ENCODE data around the gene BGLAP.

BGLAP gene

DNA sequence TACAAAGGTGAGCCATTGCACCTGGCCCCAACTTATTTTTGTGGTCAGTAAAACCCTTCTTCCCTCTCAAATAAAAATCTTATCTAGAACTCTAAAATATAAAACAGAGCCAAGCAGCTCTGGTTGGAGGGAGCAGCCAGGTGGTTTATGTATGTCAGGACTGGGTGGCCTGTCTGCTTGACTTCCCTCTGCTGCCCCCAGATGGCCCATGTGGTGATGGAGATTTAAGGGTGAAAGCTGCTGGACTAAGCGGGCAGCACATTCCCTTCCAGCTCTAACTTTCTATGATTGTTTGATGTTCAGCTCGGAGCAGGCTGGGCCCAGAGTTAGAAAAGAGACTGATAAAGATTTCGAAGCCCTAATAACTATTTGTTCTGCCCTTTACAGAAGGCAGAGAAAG lies 17.8 kb downstream of the BGLAP start:
- DNase-seq = no peak

- DNase-seq = no peak
These were observed 18.9 kb downstream of the BGLAP start for GRCh38 chr1:156260896-156261295.

DNA sequence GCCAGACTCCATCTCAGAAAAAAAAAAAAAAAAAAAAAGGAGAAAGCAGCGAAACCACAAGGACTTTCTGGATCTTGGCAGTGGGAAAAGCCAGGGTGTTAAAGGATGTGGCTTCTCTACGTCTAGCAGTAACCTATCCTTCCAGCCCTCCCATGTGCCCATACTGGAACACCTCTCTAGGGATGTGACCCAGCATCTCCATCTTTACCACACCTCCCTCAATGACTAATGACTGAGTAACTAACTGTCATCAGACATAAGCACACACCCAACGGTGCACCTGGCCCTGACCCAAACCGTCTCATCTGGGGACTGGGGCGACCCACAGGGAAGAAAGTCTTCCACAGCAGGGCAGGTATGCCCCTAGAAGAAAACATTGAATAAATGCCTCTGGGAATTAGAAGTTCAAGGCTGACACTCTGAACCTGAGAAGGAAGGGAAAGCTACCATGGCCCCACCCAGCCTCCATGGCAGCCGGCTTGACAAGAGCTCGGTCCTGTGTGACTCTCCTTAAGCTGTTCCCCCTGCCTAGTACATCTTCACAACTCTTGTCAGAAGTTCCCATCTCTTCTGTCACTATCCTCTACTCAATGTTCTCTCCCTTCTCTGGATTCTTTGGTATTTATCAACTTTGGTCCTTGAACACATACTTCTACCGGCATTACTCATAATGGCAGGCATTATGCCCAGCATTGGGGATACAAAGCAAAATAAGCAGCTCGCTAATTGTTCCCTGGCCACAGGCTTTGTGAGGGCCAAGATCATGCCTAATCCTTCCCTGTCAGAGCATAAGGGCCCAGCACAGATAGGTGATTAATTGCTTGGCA lies 20.7 kb downstream of the BGLAP start:
- no peak for DNase-seq

DNA sequence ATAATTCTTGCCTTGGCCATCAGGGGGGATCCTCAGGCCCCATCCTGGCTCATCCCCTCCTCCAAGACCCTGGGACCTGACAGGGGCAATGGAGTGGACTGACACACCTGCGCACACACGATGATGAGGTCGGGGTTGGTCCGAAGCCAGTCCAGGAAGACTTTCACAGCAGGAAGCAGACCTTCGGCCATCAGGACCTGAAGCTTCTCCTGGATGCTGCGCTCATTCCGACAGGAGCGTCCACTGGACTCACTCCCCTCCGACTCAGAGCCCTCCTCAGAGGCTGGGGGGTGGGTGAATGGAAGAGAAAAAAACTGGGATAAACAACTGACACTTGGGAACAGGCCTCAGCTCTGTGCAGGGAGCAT lies 21.3 kb downstream of the BGLAP start:
- no peak for DNase-seq

GRCh38 chr1:156266051-156266450 lies 24.1 kb downstream of the BGLAP start:
- no peak for DNase-seq

- no peak for DNase-seq
These were observed 26.4 kb downstream of the BGLAP start for GRCh38 chr1:156268336-156268735.

DNA sequence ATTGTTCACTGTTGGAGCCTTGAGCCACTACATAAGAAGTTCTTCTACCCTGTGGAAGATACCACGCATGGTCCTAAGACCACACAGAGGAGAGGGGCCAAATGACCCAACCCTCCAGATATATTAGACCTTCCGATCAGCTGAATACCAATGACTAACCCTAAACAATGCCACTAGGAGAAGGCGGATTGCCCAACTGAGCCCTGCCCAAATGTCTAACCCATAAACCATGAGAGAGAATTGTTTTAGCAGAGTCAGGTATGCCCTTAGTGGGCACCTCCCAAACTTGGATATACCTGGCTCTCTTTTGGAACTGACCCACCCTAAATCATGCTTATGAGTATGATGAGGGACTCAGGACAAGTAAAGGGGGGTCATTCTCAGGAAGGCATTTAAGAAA lies 28.3 kb downstream of the BGLAP start:
- DNase-seq = no peak

DNA sequence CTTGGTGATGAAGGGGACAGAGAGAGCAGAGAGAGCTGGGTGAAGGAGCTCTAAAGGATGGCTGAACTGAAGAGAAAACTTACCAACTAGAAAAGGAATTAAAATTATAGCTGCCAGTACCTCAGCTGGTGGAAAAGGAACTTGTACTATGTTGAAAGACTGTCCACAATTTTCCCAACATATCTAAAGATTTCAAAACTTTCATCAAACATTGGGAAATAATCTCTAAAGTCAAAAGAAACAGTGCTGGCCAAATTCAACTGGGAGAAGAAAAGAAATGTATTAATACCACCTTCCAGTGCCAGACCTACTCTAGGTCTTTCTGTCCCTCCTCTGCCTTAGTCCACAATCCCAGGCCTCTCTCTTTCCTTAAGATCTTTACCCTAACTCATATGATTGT lies 34.5 kb downstream of the BGLAP start:
- no peak for DNase-seq

DNA sequence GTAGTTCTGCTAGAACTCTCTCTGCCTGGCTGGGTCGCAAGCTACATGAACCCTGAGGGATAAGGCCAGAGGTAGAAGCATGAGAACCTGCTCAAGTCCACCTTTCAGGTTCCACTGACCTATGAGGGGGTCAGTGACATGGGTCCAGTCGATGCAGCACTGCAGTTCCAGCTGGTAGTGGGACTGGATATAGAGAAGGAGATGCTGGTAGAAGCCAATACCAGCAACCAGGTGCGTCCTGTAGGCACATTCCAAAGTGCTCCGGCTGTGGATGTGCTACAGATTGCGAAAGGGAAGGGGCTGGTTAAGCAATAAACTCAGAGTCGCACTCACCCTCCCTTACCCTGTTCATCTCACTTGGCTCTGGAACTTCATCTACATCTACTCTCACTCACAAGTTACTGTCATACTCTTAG lies 35.0 kb downstream of the BGLAP start:
- DNase-seq = no peak

DNA sequence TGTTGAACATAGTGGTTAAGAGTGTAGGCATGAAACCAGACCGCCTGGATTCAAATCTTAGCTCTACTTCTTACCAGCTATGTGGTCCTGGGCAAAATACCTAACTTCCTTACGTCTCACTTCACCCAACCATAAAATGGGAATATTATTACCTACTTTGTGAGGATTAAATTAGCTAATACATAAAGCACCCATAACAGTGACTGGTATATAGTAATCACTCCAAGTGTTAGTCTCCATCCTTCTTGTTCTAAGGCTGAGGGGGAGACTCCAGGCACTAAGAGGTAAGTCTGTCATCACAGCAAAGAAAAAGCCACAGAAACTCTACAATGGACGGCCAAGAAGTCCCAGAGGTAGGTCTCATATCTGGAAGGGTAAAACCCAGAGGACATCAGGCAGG lies 37.9 kb downstream of the BGLAP start:
- no peak for DNase-seq

DNA sequence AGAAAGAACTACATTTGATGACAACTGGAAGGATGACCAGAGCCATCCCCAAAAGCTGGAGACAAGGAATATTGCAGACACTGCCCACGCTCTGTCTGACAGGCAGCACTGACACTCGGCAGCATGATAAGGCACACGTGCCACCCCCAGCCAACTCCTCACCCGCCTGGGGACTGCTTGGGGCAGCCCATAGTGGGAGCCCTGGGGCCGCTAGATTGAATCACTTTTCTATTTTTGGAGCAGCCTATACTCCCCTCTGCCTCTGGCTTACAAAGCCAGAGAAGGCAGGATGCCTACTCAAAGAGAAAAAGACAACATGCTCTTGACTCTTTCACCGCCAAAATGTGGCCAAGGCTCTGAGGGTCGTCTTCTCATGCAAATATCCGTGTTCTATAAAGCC lies 39.3 kb downstream of the BGLAP start:
- DNase-seq = peak; percentile 70

DNA sequence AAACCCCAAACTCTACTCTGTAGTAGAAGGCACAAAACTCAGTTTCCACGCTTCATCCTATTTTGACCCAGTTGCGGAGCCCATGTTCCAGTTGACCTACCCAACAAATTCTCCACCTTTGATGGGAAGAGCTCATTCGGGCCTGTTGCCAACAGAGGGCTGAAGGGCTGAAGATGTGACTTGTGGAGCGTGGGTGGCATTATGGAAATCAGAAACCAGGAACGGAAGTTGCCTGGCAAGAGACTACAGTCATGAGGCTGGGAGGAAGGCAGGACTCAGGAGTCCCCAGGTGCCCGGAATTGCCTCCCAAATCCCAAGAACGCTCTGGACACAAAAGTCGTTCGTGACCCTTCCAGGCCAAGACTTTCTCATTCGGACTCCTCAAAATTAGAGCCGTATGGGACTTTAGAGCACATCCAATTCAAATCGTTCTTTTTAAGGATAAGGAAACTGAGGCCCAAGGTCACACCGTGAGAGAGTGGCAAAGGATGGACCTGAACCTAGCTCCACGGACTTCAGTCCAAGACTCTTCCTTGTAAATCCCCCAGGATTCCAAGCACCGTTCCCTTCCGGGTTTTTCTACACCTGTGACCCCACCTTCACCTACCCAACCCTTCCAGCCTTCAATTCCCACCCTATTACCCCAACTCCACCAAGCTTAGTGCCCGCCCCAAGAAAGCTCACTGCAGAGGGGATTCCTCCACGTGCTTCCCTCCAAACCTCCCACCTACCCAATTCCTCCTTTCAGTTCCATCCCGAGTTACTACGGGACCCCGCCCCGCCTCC lies 39.9 kb downstream of the BGLAP start:
- peak; percentile 63 for DNase-seq

- DNase-seq = peak; percentile 95
These were observed 40.7 kb downstream of the BGLAP start, which contains the start of gene SMG5 for GRCh38 chr1:156282479-156283222. Gene SMG5 (minus strand): TSS chr1:156282825. CDS start chr1:156282680, 145 bp downstream.

GRCh38 chr1:156283521-156283920 lies 41.5 kb downstream of the BGLAP start:
- no peak for DNase-seq

DNA sequence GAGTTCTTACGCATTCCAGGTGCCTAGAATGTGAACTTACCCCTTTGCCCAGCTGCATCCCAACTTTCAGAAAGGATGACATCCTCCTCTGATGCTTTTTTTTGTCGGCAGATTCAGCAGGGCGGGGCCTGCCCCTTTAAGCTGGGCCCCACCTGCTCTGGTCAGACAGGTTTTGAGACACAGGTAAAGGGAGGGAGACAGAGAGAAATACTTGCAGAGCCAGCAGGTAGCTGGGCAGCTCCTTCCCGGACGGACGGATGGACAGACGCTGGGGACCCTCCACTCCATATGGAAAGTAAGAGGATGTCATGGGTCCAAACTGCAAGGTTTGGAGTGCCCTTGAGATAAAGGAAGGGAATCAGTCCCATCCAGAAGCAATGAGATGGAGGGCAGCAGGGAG lies 42.1 kb downstream of the BGLAP start, which contains the start of gene TMEM79:
TMEM79 (plus strand) TSS at position 214 of the 400 bp plus-strand sequence. CDS start 902 bp downstream, outside the sequence.
- DNase-seq = no peak

DNA sequence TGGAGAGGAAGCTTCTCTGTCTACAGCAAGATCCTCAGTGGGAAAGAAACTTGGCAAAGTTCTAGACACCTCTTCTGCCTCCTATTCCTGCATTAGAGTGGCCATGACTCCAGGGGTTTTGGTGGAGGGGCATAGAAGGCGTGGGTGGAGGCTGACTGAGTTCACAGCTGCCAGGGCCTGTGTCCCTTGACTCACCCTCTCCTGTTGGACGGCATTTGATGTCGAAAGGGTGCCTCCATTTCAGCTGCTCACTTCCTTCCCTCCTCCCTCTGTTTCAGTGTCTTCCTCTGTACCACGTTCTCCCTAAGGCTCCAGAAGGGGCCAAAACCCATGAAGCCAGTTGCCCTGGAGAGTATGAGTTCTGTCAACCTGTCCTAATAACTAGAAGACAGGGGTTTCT lies 42.8 kb downstream of the BGLAP start:
- no peak for DNase-seq

GRCh38 chr1:156285437-156285836 lies 43.5 kb downstream of the BGLAP start:
- no peak for DNase-seq

GRCh38 chr1:156286061-156286460 lies 44.1 kb downstream of the BGLAP start:
- no peak for DNase-seq

DNA sequence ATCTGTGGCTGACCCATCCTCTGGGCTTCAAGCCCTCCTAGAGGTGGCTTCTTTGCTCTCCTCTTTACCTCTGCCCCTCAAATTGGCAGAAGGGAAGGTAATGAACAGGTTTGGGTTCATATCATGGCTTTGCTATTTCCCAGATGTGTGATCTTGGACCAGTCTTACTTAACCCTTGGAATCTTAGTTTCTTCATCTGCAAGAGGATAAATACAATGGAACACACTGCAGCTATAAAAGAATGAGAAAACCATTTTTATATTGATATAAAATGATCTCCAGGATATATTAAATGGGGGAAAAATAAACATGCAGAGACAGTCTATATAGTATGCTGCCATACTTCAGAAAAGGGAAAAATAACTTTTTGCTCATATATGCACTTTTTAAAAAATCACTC lies 47.9 kb downstream of the BGLAP start:
- DNase-seq = no peak

GRCh38 chr1:156291226-156292061 lies 49.5 kb downstream of the BGLAP start:
- peak; percentile 44 for DNase-seq

Data from stimulated activated CD8-positive, alpha-beta memory T cell treated with anti-CD3 and anti-CD28 coated beads, Interleukin-4, amount 100 ng/mL, for 48 hours (primary cell).